ENCODE measurements around the gene GJD3.

GJD3 gene

GRCh38 chr17:40318830-40319391, 45.6 kb downstream of the GJD3 start:
- no peak for TF ChIP-seq GATA2 (IDR thresholded peaks at IDR 0.05; ENCODE audit: low read depth, low read length)
- no peak for TF ChIP-seq GATA3 (IDR thresholded peaks at IDR 0.05; ENCODE audit: low read depth, low read length)

GRCh38 chr17:40317880-40318829, 46.4 kb downstream of the GJD3 start:
- no peak for TF ChIP-seq GATA3 (IDR thresholded peaks at IDR 0.05; ENCODE audit: low read depth, low read length)
- no peak for TF ChIP-seq GATA2 (IDR thresholded peaks at IDR 0.05; ENCODE audit: low read depth, low read length)

GRCh38 chr17:40317345-40317873, 47.1 kb downstream of the GJD3 start:
- no peak for TF ChIP-seq GATA2 (IDR thresholded peaks at IDR 0.05; ENCODE audit: low read depth, low read length)
- TF ChIP-seq GATA3 (IDR thresholded peaks at IDR 0.05; ENCODE audit: low read depth, low read length) = no peak

GRCh38 chr17:40316571-40317344, 47.8 kb downstream of the GJD3 start:
- no peak for TF ChIP-seq GATA3 (IDR thresholded peaks at IDR 0.05; ENCODE audit: low read depth, low read length)
- TF ChIP-seq GATA2 (IDR thresholded peaks at IDR 0.05; ENCODE audit: low read depth, low read length) = no peak

- no peak for TF ChIP-seq GATA2 (IDR thresholded peaks at IDR 0.05; ENCODE audit: low read depth, low read length)
- no peak for TF ChIP-seq GATA3 (IDR thresholded peaks at IDR 0.05; ENCODE audit: low read depth, low read length)
These were observed 48.6 kb downstream of the GJD3 start for GRCh38 chr17:40315678-40316570.

GRCh38 chr17:40315206-40315605, 49.3 kb downstream of the GJD3 start:
- no peak for TF ChIP-seq GATA3 (IDR thresholded peaks at IDR 0.05; ENCODE audit: low read depth, low read length)
- no peak for TF ChIP-seq GATA2 (IDR thresholded peaks at IDR 0.05; ENCODE audit: low read depth, low read length)

GRCh38 chr17:40314584-40314956, 50.0 kb downstream of the GJD3 start:
- no peak for TF ChIP-seq GATA3 (IDR thresholded peaks at IDR 0.05; ENCODE audit: low read depth, low read length)
- no peak for TF ChIP-seq GATA2 (IDR thresholded peaks at IDR 0.05; ENCODE audit: low read depth, low read length)

GRCh38 chr17:40313668-40314583, 50.6 kb downstream of the GJD3 start:
- TF ChIP-seq GATA2 (IDR thresholded peaks at IDR 0.05; ENCODE audit: low read depth, low read length) (no peak), GATA3 (IDR thresholded peaks at IDR 0.05; ENCODE audit: low read depth, low read length) (no peak)
